ENCODE measurements around the gene DEF6.

DEF6 gene

GRCh38 chr6:35267897-35268296 is 29.7 kb upstream of the DEF6 start:
- Histone ChIP-seq H3K79me1 (ENCODE audit: low read depth, low read length) (peaks cover 3% of the 10 kb centered on the region), H3K4me3 (ENCODE audit: low read length in 2 of 2) (no peak overlapping the region), H2AK5ac (ENCODE audit: low read depth, low read length) (no peak overlapping the region), H2BK120ac (ENCODE audit: low read depth, low read length) (no peak overlapping the region), H3K23ac (ENCODE audit: low read depth, low read length, poor library complexity) (no peak overlapping the region), H3K36me3 (replicated peaks in 1 of 2; ENCODE audit: control insufficient read depth in 2 of 2, insufficient read depth in 2 of 2, low read length in 2 of 2) (peaks cover 2 to 18% of the 10 kb centered on the region in 2 donors), H3K4me1 (ENCODE audit: control insufficient read depth in 2 of 2, insufficient read depth in 1 of 2, low read depth in 1 of 2, low read length in 2 of 2) (peaks cover 0 to 2% of the 10 kb centered on the region in 2 donors), H3K18ac (ENCODE audit: low read length) (no peak overlapping the region), H3K9me3 (replicated peaks in 1 of 2; ENCODE audit: control insufficient read depth in 2 of 2, insufficient read depth in 1 of 2, low read depth in 1 of 2, low read length in 2 of 2) (no peaks in the 10 kb centered on the region), H2BK15ac (ENCODE audit: low read length) (no peak overlapping the region), H2BK12ac (ENCODE audit: low read length) (no peak overlapping the region), H3K9ac (ENCODE audit: low read depth, low read length, poor library complexity) (no peak overlapping the region), H2BK5ac (ENCODE audit: low read length) (no peak overlapping the region), H2AFZ (ENCODE audit: low read length) (no peak overlapping the region), H3K27ac (replicated peaks; ENCODE audit: low read length) (no peak overlapping the region), H4K91ac (ENCODE audit: low read depth, low read length, poor library complexity) (no peak overlapping the region), H4K8ac (ENCODE audit: low read depth, low read length) (no peak overlapping the region), H3K27me3 (ENCODE audit: control insufficient read depth in 3 of 3, insufficient read depth in 3 of 3, low read depth in 1 of 3, low read length in 3 of 3) (no peaks in the 10 kb centered on the region), H3K4ac (ENCODE audit: low read length) (no peak overlapping the region), H3K14ac (ENCODE audit: low read length) (no peak overlapping the region), H3K4me2 (ENCODE audit: insufficient read depth, low read length, poor library complexity, severe bottlenecking) (no peak overlapping the region)
- no peak for DNase-seq (ENCODE audit: low spot score)
- no CpG with 5 or more reads among the region's 2 CpGs for WGBS, 2 donors (ENCODE audit: extremely low coverage in 2 of 2, insufficient read length in 2 of 2, insufficient replicate concordance in 1 of 2)

GRCh38 chr6:35272005-35272404 is 25.6 kb upstream of the DEF6 start:
- Histone ChIP-seq H3K9ac (ENCODE audit: low read depth, low read length, poor library complexity) (no peak overlapping the region), H2BK5ac (ENCODE audit: low read length) (no peak overlapping the region), H3K18ac (ENCODE audit: low read length) (no peak overlapping the region), H3K4me1 (ENCODE audit: control insufficient read depth in 2 of 2, insufficient read depth in 1 of 2, low read depth in 1 of 2, low read length in 2 of 2) (peaks cover 0 to 3% of the 10 kb centered on the region in 2 donors), H3K4ac (ENCODE audit: low read length) (no peak overlapping the region), H2AFZ (ENCODE audit: low read length) (no peak overlapping the region), H3K36me3 (replicated peaks in 1 of 2; ENCODE audit: control insufficient read depth in 2 of 2, insufficient read depth in 2 of 2, low read length in 2 of 2) (peaks cover 2 to 15% of the 10 kb centered on the region in 2 donors), H3K4me2 (ENCODE audit: insufficient read depth, low read length, poor library complexity, severe bottlenecking) (no peak overlapping the region), H3K9me3 (replicated peaks in 1 of 2; ENCODE audit: control insufficient read depth in 2 of 2, insufficient read depth in 1 of 2, low read depth in 1 of 2, low read length in 2 of 2) (no peaks in the 10 kb centered on the region), H3K27ac (replicated peaks; ENCODE audit: low read length) (no peak overlapping the region), H2BK120ac (ENCODE audit: low read depth, low read length) (no peak overlapping the region), H2BK12ac (ENCODE audit: low read length) (no peak overlapping the region), H3K79me1 (ENCODE audit: low read depth, low read length) (peaks cover 2% of the 10 kb centered on the region), H4K8ac (ENCODE audit: low read depth, low read length) (no peak overlapping the region), H2BK15ac (ENCODE audit: low read length) (no peak overlapping the region), H3K27me3 (ENCODE audit: control insufficient read depth in 3 of 3, insufficient read depth in 3 of 3, low read depth in 1 of 3, low read length in 3 of 3) (no peaks in the 10 kb centered on the region), H2AK5ac (ENCODE audit: low read depth, low read length) (no peak overlapping the region), H3K4me3 (ENCODE audit: low read length in 2 of 2) (no peak overlapping the region), H4K91ac (ENCODE audit: low read depth, low read length, poor library complexity) (no peak overlapping the region), H3K23ac (ENCODE audit: low read depth, low read length, poor library complexity) (no peak overlapping the region), H3K14ac (ENCODE audit: low read length) (no peak overlapping the region)
- DNase-seq (ENCODE audit: low spot score), result no peak
- no CpG with 5 or more reads among the region's 2 CpGs for WGBS, 2 donors (ENCODE audit: extremely low coverage in 2 of 2, insufficient read length in 2 of 2, insufficient replicate concordance in 1 of 2)

GRCh38 chr6:35273822-35274559 is 23.6 kb upstream of the DEF6 start:
- H3K27ac ChIP-seq (replicated peaks; ENCODE audit: low read length), result no peak overlapping the region
- no peak overlapping the region for H2AK5ac ChIP-seq (ENCODE audit: low read depth, low read length)
- no peak overlapping the region for H3K14ac ChIP-seq (ENCODE audit: low read length)
- no peaks in the 10 kb centered on the region for H3K79me1 ChIP-seq (ENCODE audit: low read depth, low read length)
- H2BK15ac ChIP-seq (ENCODE audit: low read length), result no peak overlapping the region
- H3K9me3 ChIP-seq (replicated peaks in 1 of 2; ENCODE audit: control insufficient read depth in 2 of 2, insufficient read depth in 1 of 2, low read depth in 1 of 2, low read length in 2 of 2), result no peaks in the 10 kb centered on the region
- H3K36me3 ChIP-seq (replicated peaks in 1 of 2; ENCODE audit: control insufficient read depth in 2 of 2, insufficient read depth in 2 of 2, low read length in 2 of 2), result peaks cover 2 to 15% of the 10 kb centered on the region in 2 donors
- H3K4me1 ChIP-seq (ENCODE audit: control insufficient read depth in 2 of 2, insufficient read depth in 1 of 2, low read depth in 1 of 2, low read length in 2 of 2), result peaks cover 0 to 1% of the 10 kb centered on the region in 2 donors
- no peak overlapping the region for H3K4ac ChIP-seq (ENCODE audit: low read length)
- H3K4me2 ChIP-seq (ENCODE audit: insufficient read depth, low read length, poor library complexity, severe bottlenecking), result no peak overlapping the region
- H3K23ac ChIP-seq (ENCODE audit: low read depth, low read length, poor library complexity), result no peak overlapping the region
- H2BK120ac ChIP-seq (ENCODE audit: low read depth, low read length), result no peak overlapping the region
- H3K27me3 ChIP-seq (ENCODE audit: control insufficient read depth in 3 of 3, insufficient read depth in 3 of 3, low read depth in 1 of 3, low read length in 3 of 3), result no peaks in the 10 kb centered on the region
- DNase-seq (ENCODE audit: low spot score), result no peak
- H2AFZ ChIP-seq (ENCODE audit: low read length), result no peak overlapping the region
- no peak overlapping the region for H3K18ac ChIP-seq (ENCODE audit: low read length)
- no peak overlapping the region for H3K9ac ChIP-seq (ENCODE audit: low read depth, low read length, poor library complexity)
- H2BK5ac ChIP-seq (ENCODE audit: low read length), result no peak overlapping the region
- WGBS, 2 donors (ENCODE audit: extremely low coverage in 2 of 2, insufficient read length in 2 of 2, insufficient replicate concordance in 1 of 2), result no CpG with 5 or more reads among the region's 4 CpGs
- no peak overlapping the region for H3K4me3 ChIP-seq (ENCODE audit: low read length in 2 of 2)
- H2BK12ac ChIP-seq (ENCODE audit: low read length), result no peak overlapping the region
- no peak overlapping the region for H4K91ac ChIP-seq (ENCODE audit: low read depth, low read length, poor library complexity)
- no peak overlapping the region for H4K8ac ChIP-seq (ENCODE audit: low read depth, low read length)

GRCh38 chr6:35275744-35276260 is 21.8 kb upstream of the DEF6 start:
- Histone ChIP-seq H3K27me3 (ENCODE audit: control insufficient read depth in 3 of 3, insufficient read depth in 3 of 3, low read depth in 1 of 3, low read length in 3 of 3) (no peaks in the 10 kb centered on the region), H2BK5ac (ENCODE audit: low read length) (no peak overlapping the region), H2AFZ (ENCODE audit: low read length) (no peak overlapping the region), H2BK120ac (ENCODE audit: low read depth, low read length) (no peak overlapping the region), H3K4me1 (ENCODE audit: control insufficient read depth in 2 of 2, insufficient read depth in 1 of 2, low read depth in 1 of 2, low read length in 2 of 2) (peaks cover 0 to 1% of the 10 kb centered on the region in 2 donors), H3K14ac (ENCODE audit: low read length) (no peak overlapping the region), H3K4me2 (ENCODE audit: insufficient read depth, low read length, poor library complexity, severe bottlenecking) (no peak overlapping the region), H2BK12ac (ENCODE audit: low read length) (no peak overlapping the region), H3K4ac (ENCODE audit: low read length) (no peak overlapping the region), H3K4me3 (ENCODE audit: low read length in 2 of 2) (no peak overlapping the region), H2AK5ac (ENCODE audit: low read depth, low read length) (no peak overlapping the region), H4K91ac (ENCODE audit: low read depth, low read length, poor library complexity) (no peak overlapping the region), H3K23ac (ENCODE audit: low read depth, low read length, poor library complexity) (no peak overlapping the region), H2BK15ac (ENCODE audit: low read length) (no peak overlapping the region), H3K18ac (ENCODE audit: low read length) (no peak overlapping the region), H3K9ac (ENCODE audit: low read depth, low read length, poor library complexity) (no peak overlapping the region), H3K36me3 (replicated peaks in 1 of 2; ENCODE audit: control insufficient read depth in 2 of 2, insufficient read depth in 2 of 2, low read length in 2 of 2) (peaks cover 0 to 16% of the 10 kb centered on the region in 2 donors), H3K9me3 (replicated peaks in 1 of 2; ENCODE audit: control insufficient read depth in 2 of 2, insufficient read depth in 1 of 2, low read depth in 1 of 2, low read length in 2 of 2) (no peaks in the 10 kb centered on the region), H3K27ac (replicated peaks; ENCODE audit: low read length) (no peak overlapping the region), H3K79me1 (ENCODE audit: low read depth, low read length) (no peaks in the 10 kb centered on the region), H4K8ac (ENCODE audit: low read depth, low read length) (no peak overlapping the region)
- no CpG with 5 or more reads among the region's 4 CpGs for WGBS, 2 donors (ENCODE audit: extremely low coverage in 2 of 2, insufficient read length in 2 of 2, insufficient replicate concordance in 1 of 2)
- DNase-seq (ENCODE audit: low spot score), result no peak
